Measurements from ENCODE around the gene STAT2.
A peak's percentile ranks its signal among the peaks of the same experiment; 100 is the strongest.
"Not testable (repeated sequence)": the region's sequence is repeated elsewhere in the genome, so short reads cannot be mapped to it uniquely, and the experiment has no call there.

Gene STAT2

DNA sequence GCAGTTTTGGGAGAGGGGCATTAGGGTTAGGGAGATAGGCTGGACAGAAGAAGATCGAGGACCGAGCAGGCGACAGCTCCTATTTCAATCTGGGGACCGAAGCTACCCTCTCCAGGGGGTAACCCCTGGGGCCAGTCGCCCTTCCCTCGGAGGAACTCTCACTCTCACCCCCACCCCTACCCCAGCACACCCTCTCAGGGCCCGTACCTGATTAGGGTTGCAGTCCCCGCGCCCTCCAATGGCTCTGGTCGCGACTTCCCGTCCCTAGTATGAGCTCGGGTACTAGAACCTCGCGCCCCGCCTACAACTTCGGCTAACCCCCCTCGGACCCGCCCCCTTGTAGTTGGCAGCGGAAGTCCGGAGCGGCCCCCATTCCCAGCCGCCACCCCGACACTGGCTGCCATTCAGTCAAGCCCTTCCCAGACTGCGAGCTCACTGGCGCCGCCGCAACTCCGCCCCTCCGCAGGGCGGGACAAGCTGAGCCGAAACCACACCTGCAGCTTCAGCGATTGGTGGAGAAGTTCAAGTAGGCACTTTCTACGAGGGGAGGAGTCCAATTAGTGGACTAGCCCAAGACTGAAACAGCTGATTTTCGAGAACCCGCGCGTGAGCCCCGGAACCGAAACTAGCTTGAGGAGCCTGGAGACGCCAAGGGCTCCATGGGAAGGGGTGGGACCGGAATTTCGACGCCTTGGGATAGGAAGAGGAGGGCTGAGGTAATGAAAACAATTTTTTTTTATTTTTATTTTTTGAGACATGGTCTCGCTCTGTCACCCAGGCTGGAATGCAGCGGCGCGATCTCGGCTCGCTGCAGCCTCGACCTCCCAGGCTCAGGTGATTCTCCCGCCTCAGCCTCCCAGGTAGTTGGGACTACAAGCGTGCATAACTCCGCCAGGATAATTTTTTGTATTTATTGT is at the start of gene STAT2:
STAT2 (minus strand) TSS at position 257 of the 917 bp plus-strand sequence. CDS start 3,536 bp downstream, outside the sequence.
- DNase-seq (ENCODE audit: low read depth in 2 of 2, low spot score in 1 of 2): peak; percentile 95 to 99

DNA sequence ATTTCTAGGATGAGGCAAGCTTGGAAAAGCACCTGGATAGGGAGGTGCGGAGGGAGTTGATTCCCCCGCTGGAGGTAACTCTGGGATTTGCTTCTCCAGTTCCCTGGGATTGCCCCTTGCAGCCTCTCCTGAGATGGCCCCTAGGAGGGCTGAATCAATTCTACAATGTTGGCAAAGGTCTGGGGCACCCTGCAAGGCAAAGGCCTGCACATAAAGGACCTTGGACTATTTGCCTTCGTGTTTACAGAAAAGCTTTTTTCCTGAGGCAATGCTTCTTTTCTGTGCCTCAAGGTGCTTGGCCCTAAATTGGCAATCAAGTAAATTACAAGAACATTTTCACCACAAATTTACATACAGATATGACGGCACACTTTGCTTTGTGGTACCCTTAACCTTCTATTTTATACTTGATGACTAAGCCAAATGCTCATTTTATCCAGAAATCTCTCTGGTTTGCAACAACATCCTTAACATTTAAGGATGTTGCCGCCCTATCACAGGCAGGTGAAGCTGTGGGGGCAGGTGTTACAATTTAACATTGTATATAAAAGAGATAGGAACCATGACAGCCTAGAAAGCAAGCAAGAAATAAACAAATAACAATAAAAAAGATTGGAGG is 49.0 kb upstream of the STAT2 start:
- no peak for DNase-seq (ENCODE audit: low read depth in 2 of 2, low spot score in 1 of 2)

DNA sequence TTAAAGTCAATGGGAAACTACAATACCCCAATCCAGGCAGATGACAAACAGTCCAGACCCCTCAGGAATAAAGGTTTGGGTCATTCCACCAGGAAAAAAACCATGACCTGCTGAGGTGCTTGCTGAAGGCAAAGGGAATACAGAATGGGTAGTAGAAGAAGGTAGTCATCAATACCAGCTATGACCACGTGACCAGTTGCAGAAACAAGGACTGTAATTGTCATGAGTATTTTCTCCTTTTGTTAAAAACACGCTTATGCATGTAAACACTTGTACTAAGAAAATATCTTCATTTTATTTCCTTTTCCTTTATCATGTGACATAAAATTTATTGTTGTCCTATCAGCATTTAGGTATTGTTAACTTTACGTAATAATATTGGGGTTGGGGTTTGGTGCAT is 44.3 kb upstream of the STAT2 start:
- DNase-seq (ENCODE audit: low read depth in 2 of 2, low spot score in 1 of 2): not testable (repeated sequence)

DNA sequence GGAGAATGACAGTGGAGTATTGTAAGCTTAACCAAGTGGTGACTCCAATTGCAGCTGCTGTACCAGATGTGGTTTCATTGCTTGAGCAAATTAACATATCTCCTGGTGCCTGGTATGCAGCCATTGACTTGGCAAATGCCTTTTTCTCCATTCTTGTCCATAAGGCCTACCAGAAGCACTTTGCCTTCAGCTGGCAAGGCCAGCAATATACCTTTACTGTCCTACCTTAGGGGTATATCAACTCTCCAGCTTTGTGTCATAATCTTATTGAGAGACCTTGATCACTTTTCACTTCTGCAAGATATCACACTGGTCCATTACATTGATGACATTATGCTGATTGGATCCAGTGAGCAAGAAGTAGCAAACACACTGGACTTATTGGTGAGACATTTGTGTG is 41.7 kb upstream of the STAT2 start:
- not testable (repeated sequence) for DNase-seq (ENCODE audit: low read depth in 2 of 2, low spot score in 1 of 2)

DNA sequence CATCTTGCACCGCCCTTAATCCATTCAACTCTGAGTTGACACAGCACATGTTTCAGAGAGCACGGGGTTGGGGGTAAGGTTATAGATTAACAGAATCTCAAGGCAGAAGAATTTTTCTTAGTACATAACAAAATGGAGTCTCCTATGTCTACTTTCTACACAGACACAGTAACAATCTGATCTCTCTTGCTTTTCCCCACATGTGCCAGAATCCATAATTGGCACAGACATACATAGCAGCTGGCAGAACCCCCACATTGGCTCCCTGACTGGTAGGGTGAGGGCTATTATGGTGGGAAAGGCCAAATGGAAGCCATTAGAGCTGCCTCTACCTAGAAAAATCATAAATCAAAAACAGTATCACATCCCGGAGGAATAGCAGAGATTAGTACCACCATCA is 41.2 kb upstream of the STAT2 start:
- not testable (repeated sequence) for DNase-seq (ENCODE audit: low read depth in 2 of 2, low spot score in 1 of 2)

DNA sequence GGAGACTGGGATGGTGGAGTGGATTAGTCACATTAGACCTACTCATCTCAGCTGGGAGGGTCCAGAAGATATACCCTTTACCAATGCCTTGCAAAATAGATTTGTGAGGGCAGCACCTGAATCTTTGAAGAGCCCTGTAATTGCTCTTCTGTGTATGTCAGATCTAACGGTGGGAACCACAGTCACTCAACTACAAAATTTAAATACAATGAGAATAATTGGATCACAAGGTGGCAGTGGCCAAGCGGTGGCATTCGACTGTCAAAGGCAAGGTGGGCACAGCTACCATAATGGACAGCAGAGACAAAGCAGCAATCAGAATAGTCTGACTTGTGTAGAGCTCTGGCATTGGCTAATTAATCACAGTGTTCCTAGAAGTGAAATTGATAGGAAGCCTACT is 39.6 kb upstream of the STAT2 start:
- DNase-seq (ENCODE audit: low read depth in 2 of 2, low spot score in 1 of 2): not testable (repeated sequence)

DNA sequence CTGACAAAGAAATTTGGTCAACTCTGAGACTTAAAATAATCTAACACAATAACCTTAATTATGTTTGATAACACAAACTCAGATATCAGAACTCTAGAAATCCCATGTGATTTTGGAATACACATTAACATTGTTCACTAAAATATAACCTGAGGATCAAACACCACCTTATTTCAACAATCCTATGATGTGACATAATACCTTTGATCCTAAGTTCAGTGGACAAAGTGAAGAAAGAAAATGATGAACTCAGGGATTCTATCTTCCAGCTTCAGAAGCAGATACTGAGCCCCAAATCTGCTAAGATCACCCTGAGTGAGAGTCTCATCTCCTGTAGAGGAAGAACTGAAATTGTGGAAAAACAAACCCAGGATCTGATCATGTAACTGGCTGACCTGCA is 38.4 kb upstream of the STAT2 start:
- no peak for DNase-seq (ENCODE audit: low read depth in 2 of 2, low spot score in 1 of 2)

DNA sequence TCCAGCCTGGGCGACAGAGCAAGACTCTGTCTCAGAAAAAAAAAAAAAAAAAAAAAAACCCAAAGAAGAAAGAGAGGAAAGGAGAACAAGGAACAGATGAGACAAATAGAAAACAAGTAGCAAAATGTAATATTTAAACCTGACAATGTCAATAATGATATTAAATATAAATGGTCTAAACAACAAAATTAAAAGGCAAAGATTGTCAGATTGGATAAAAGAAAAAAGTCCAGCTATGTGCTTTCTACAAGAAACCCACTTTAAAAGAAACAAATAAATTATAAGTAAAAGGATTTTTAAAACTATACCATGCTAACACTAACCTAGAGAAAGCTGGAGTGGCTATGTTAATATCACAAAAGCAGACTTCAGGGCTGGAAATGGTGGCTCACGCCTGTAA is 32.4 kb upstream of the STAT2 start:
- DNase-seq (ENCODE audit: low read depth in 2 of 2, low spot score in 1 of 2): no peak

DNA sequence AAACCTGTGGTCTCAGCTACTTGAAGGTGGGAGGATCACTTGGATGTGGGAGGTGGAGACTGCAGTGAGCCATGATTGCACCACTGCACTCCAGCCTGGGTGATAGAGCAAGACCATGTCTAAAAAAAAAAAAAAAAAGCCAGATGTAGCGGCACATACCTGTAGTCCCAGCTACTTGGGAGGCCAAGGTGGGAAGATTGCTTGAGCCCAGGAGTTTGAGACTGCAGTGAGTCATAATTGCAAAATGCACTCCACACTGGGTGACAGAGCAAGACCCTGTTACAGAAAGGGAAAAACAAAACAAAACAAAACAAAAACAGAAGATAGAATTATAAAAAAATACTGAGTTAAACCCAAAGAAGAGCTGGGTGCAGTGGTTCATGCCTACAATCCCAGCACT is 31.8 kb upstream of the STAT2 start:
- DNase-seq (ENCODE audit: low read depth in 2 of 2, low spot score in 1 of 2): no peak

DNA sequence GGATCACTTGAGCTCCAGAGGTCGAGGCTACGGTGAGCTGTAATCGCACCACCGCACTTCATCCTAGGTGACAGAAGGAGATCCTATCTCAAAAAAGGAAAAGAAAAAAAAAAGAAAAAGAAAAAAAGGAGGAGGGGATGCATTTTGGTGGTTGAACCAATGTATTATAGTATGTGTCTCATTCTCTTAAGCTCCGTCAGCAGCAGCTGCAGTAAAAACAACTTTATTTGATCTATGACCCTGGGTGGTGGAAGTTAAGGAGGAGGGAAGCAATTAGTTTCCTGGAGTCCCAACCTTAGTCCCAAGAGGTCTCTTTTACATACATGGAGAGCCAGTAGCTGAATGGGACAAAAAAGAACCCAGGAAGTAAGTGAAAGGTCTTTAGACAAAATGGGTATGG is 29.5 kb upstream of the STAT2 start:
- DNase-seq (ENCODE audit: low read depth in 2 of 2, low spot score in 1 of 2): no peak

DNA sequence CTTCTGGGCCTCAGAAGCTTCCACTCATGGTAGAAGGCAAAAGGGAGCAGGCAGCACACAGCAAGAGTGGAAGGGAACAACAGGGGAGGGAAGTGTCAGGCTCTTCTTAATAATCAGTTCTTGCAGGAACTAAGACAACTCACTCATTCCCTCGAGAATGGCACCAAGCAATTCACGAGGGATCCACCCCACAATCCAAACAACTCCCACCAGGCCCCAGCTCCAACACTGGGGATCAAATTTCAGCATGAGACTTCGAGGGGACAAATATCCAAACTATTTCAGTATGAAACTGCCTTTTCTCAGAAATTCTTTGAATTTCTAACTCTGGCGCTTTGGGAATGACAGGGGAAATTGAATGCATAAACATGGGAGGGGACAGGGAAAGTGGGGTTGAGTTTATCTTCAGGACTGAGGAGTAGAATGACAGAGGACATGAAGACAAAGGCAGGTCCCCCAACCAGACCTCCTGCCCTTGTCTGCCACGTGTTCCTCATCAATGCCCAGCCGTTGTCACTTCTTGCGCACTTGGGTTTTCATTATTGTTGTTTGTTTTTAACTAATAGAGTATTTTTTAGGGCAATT is 27.3 kb upstream of the STAT2 start:
- DNase-seq (ENCODE audit: low read depth in 2 of 2, low spot score in 1 of 2): no peak

DNA sequence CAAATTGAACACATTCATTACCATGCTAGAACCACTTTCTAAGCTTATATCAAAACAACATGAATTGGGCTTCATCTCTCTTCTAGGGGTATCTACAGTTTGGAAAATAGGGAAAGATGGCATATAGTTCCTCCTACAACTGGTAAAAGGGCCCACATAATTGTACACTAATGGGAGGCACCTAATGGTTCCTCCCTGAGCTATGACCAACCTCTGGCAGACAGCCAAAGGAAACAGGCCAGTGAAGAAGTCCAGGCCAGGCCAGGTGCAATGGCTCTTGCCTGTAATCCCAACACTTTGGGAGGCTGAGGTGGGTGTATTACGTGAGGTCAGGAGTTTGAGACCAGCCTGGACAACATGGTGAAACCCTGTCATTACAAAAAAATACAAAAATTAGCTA is 26.0 kb upstream of the STAT2 start:
- no peak for DNase-seq (ENCODE audit: low read depth in 2 of 2, low spot score in 1 of 2)

DNA sequence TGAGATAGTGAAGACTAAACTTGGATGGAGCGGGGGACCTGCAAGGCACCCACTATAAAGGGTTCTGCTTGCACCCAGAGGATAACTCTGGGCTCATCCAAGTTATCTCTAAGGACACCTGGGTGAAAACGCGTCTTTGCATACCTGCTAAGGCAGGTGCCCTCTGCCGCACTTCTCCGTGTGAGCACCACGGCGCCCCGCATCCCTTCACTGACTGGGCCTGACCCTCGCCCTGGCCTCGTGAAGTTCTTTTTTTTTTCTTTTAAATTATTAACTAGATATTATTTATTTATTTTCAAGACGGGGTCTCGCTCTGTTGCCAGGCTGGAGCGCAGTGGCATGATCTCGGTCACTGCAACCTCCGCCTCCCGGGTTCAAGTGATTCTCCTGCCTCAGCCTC is 22.7 kb upstream of the STAT2 start:
- no peak for DNase-seq (ENCODE audit: low read depth in 2 of 2, low spot score in 1 of 2)

DNA sequence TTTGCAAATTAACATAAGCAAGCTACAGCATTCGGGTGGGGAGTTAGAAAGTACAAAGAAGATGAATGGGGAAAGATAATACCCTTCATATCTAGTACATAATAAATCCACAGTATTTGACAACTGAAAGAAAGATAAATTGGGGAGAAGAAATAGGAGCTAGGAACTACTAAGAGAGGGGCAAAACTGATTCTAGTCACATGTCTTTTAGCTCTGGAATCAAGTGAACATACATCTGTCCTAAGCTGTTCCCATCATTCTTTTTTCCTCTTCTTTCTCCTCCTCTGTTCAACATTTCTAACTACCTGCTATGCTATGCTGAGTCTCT is 18.0 kb upstream of the STAT2 start:
- no peak for DNase-seq (ENCODE audit: low read depth in 2 of 2, low spot score in 1 of 2)

DNA sequence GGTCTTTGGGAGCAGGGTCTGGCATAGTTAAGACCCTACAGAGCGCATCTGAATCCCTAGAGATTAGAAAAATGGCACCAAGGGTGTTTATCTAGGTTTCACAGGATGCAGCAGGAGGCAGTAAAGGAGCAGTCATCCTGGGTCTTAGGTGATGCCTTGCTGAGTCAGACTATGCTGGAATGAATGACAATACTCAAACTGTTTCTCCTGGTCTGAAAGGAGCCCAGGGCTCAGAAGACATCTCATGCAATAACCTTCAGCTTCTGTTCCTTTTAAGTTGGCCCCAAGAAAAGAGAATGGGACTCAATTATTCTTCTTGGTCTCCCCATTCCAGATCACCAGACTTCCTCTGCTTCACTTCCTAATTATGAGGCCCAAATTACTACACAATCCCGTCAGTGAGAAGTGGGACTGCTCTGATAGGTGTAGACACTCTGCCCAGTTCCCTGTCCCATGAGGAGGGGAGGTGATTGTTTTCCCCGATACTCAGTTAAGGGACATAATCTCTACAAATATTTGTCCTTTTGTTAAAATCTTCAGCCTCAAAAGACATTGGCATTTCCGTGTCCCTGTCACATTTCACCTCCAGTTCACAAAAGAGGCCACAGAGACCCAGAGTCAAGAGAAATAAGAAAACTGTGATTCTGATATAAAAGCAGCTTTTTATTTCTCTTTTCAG is 17.5 kb upstream of the STAT2 start:
- no peak for DNase-seq (ENCODE audit: low read depth in 2 of 2, low spot score in 1 of 2)

DNA sequence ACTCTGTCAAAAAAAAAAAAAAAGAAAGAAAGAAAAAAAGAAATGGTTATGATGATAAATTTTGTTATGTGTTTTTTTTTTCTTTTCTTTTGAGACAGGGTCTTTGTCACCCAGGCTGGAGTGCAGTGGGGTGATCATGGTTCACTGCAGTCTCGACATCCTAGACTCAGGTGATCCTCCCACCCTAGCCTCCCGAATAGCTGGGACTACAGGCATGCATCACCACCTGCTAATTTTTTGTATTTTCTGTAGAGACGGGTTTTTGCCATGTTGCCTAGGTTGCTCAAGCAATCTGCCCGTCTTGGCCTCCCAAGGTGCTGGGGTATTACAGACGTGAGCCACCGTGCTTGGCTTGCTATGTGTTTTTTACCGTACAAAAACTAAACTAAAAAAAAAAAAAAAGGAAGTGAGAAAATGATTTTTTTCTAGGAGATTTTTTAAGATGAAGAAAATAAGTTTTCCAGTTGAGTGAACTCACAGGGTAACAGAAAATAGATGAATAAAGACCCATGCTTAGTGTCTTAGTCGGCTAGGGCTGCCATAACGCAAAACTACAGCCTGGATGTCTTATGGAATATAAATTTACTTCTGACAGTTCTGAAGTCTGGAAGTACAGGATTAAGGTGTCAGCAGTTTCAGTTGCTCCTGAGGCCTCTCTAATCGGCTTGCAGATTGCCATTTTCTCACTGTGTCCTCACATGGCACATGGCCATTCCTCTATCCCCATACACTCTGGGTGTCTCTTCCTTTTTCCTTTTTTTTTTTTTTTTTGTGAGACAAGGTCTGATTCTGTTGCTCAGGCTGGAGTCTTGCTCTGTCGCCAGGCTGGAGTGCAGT is 15.9 kb upstream of the STAT2 start:
- no peak for DNase-seq (ENCODE audit: low read depth in 2 of 2, low spot score in 1 of 2)

DNA sequence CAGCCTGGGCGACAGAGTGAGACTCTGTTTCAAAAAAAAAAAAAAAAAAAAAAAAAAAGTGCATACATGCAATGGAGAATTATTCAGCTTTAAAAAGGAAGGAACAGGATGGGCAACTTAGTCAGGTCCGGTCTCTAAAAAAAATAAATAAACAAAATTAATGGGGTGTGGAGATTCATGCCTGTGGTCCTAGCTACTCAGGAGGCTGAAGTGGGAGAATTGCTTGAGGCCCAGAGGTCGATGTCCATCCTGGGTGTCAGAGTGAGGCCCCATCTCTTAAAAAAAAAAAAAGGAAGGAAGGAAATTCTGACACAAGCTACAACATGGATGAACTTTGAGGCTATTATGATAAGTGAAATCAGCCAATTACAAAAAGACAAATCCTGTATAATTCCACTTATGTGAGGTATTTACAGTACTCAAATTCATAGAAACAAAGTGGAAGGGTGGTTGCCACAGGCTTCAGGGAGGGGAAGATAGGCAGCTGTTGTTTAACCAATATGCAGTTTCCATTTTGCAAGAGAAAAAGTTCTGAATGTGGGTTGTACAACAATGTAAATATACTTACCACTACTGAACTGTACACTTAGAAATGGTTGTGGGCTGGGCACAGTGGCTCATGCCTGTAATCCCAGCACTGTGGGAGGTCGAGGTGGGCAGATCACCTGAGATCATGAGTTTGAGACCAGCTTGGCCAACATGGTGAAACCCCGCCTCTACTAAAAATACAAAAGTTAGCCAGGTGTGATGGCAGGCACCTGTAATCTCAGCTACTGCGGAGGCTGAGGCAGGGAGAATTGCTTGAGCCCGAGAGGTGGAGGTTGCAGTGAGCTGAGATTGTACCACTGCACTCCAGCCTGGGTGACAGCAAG is 15.1 kb upstream of the STAT2 start:
- no peak for DNase-seq (ENCODE audit: low read depth in 2 of 2, low spot score in 1 of 2)

DNA sequence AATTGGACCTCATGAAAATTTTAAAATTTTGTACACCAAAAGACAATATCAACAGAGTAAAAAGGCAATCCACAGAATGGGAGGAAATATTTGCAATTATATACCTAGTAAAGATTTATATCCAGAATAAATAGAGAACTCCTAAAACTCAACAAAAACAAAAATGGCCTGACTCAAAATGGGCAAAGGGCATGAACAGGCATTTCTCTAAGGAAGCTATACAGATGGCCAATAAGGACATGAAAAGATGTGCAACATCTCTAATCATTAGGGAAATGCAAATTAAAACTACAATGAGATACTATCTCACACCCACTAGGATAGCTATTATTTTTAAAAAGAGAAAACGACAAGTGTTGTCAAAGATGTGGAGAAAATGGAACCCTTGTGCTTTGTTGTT is 13.6 kb upstream of the STAT2 start:
- no peak for DNase-seq (ENCODE audit: low read depth in 2 of 2, low spot score in 1 of 2)

DNA sequence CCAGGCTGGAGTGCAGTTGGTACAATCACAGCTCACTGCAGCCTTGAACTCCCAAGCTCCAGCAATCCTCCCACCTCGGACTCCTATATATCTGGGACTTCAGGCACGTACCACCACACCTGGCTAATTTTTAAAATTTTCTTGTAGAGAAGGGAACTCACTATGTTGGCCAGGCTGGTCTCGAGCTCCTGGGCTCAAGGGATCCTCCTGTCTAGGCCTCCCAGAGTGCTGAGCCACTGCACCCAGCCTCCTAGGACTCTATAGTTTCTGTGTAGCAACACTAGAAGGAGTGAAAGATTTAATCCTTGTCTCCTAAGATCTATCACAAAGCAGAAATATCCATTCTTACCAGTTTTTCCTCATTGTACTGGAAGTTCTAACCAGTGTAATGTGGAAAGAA is 7.0 kb upstream of the STAT2 start:
- DNase-seq (ENCODE audit: low read depth in 2 of 2, low spot score in 1 of 2): no peak

All from stimulated activated CD8-positive, alpha-beta memory T cell treated with anti-CD3 and anti-CD28 coated beads, Interleukin-4, amount 100 ng/mL, for 4 hours (primary cell).